Fibroblast of peridontal ligament (primary cell): ENCODE results near the gene STARD5.
A peak's percentile ranks its signal among the peaks of the same experiment; 100 is the strongest.

Source experiments
- DNase-seq: peaks from one replicate; pipeline ENCODE4 v3.0.0-alpha.2; 2010; ENCODE audit errors: extremely low read depth

The STARD5 gene

GRCh38 chr15:81293728-81294515 lies 30.0 kb downstream of the STARD5 start:
- DNase-seq = no peak

- no peak for DNase-seq
These were observed 31.4 kb downstream of the STARD5 start for GRCh38 chr15:81292523-81293001.

- no peak for DNase-seq
These were observed 31.9 kb downstream of the STARD5 start for GRCh38 chr15:81291916-81292522.

GRCh38 chr15:81289910-81290309 lies 34.0 kb downstream of the STARD5 start:
- DNase-seq = no peak

- DNase-seq = no peak
These were observed 35.3 kb downstream of the STARD5 start for GRCh38 chr15:81288616-81289015.

GRCh38 chr15:81288040-81288439 lies 35.9 kb downstream of the STARD5 start:
- DNase-seq = no peak

GRCh38 chr15:81286621-81287121 lies 37.3 kb downstream of the STARD5 start:
- no peak for DNase-seq

- no peak for DNase-seq
These were observed 38.5 kb downstream of the STARD5 start for GRCh38 chr15:81285461-81285860.

GRCh38 chr15:81284256-81285031 lies 39.5 kb downstream of the STARD5 start:
- no peak for DNase-seq

GRCh38 chr15:81282911-81283310 lies 41.0 kb downstream of the STARD5 start:
- no peak for DNase-seq

GRCh38 chr15:81282606-81282895 lies 41.4 kb downstream of the STARD5 start:
- no peak for DNase-seq

GRCh38 chr15:81281766-81282605 lies 42.0 kb downstream of the STARD5 start:
- no peak for DNase-seq

GRCh38 chr15:81281456-81281735 lies 42.5 kb downstream of the STARD5 start:
- DNase-seq = no peak

- DNase-seq = no peak
These were observed 43.1 kb downstream of the STARD5 start for GRCh38 chr15:81280696-81281455.

GRCh38 chr15:81279621-81280485 lies 44.1 kb downstream of the STARD5 start:
- DNase-seq = no peak

- DNase-seq = no peak
These were observed 45.5 kb downstream of the STARD5 start for GRCh38 chr15:81278306-81279029.

- no peak for DNase-seq
These were observed 46.1 kb downstream of the STARD5 start for GRCh38 chr15:81277851-81278250.

GRCh38 chr15:81276967-81277366 lies 47.0 kb downstream of the STARD5 start:
- no peak for DNase-seq

GRCh38 chr15:81275711-81276392 lies 48.1 kb downstream of the STARD5 start:
- peak; percentile 73 for DNase-seq
